Glutamatergic neuron (in vitro differentiated cells): ENCODE measurements around the gene MCU. TPM values are rescaled to one million over a fixed set of nuclear protein-coding genes. Genes with fewer than 3 reads are reported as not detected.

Source experiments
- DNase-seq: peaks from one replicate; pipeline ENCODE4 v3.0.0; 2022
- H3K27ac Mint-ChIP-seq: one replicate; pipeline ENCODE4 v1.8.0; 2020; ENCODE audit warnings: mild to moderate bottlenecking, mixed read lengths, inconsistent platforms; ENCODE audit not compliant: unreplicated experiment
- H3K27me3 Mint-ChIP-seq: one replicate; pipeline ENCODE4 v1.8.0; 2020; ENCODE audit warnings: mild to moderate bottlenecking, moderate library complexity, mixed read lengths, inconsistent platforms; ENCODE audit not compliant: unreplicated experiment
- H3K36me3 Mint-ChIP-seq: one replicate; pipeline ENCODE4 v1.8.0; 2020; ENCODE audit warnings: mild to moderate bottlenecking, mixed read lengths, inconsistent platforms; ENCODE audit not compliant: unreplicated experiment
- H3K4me1 Mint-ChIP-seq: one replicate; pipeline ENCODE4 v1.8.0; 2020; ENCODE audit warnings: mild to moderate bottlenecking, low read depth, mixed read lengths, inconsistent platforms; ENCODE audit not compliant: unreplicated experiment
- H3K4me3 Mint-ChIP-seq: one replicate; pipeline ENCODE4 v1.8.0; 2020; ENCODE audit warnings: mild to moderate bottlenecking, mixed read lengths, inconsistent platforms; ENCODE audit not compliant: unreplicated experiment
- H3K9me3 Mint-ChIP-seq: one replicate; pipeline ENCODE4 v1.8.0; 2020; ENCODE audit warnings: mild to moderate bottlenecking, moderate library complexity, mixed read lengths, inconsistent platforms; ENCODE audit not compliant: unreplicated experiment
- total RNA-seq: library from RNA; stranded (reverse); fragmentation: NEBNext Ultra II Directional; extraction: Animal tissue kit (Norgen Biotek cat#: 25700); gene quantifications from one replicate; pipeline ENCODE4 v1.2.1, GENCODE V29; 2021; ENCODE audit not compliant: unreplicated experiment
- TF ChIP-seq, protein P1 (sequence below): fragments of 200-600 bp; sonication (generic); IDR thresholded peaks from one replicate; pipeline ENCODE4 v1.5.0; 2021; ENCODE audit not compliant: partially characterized antibody, unreplicated experiment

Gene MCU
- total RNA-seq, 1 donor from 2014 or later, result 15.2 TPM

DNA sequence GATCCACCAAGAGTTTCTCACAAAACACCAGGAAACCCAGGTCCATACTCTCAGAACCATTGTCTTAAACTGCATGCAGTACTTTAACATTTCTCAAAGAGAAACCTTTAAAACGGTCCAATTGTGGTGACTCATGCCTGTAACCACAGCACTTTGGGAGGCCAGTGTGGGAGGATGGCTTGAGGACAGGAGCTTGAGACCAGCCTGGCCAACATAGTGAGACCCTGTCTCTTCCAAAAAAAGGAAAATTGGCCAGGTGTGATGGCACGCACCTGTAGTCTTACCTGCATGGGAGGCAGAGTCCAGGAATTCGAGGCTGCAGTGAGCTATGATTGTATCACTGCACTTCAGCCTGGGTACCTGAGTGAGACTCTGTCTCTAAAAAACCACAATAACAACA lies 104.1 kb downstream of the MCU start:
- no peaks in the 10 kb centered on the region for H3K9me3 Mint-ChIP-seq
- TF ChIP-seq, protein P1, sequence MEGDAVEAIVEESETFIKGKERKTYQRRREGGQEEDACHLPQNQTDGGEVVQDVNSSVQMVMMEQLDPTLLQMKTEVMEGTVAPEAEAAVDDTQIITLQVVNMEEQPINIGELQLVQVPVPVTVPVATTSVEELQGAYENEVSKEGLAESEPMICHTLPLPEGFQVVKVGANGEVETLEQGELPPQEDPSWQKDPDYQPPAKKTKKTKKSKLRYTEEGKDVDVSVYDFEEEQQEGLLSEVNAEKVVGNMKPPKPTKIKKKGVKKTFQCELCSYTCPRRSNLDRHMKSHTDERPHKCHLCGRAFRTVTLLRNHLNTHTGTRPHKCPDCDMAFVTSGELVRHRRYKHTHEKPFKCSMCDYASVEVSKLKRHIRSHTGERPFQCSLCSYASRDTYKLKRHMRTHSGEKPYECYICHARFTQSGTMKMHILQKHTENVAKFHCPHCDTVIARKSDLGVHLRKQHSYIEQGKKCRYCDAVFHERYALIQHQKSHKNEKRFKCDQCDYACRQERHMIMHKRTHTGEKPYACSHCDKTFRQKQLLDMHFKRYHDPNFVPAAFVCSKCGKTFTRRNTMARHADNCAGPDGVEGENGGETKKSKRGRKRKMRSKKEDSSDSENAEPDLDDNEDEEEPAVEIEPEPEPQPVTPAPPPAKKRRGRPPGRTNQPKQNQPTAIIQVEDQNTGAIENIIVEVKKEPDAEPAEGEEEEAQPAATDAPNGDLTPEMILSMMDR, result no peak
- H3K36me3 Mint-ChIP-seq, result no peaks in the 10 kb centered on the region
- H3K27ac Mint-ChIP-seq, result no peak overlapping the region
- no peak overlapping the region for H3K4me3 Mint-ChIP-seq
- H3K27me3 Mint-ChIP-seq, result no peaks in the 10 kb centered on the region
- DNase-seq, result no peak
- no peaks in the 10 kb centered on the region for H3K4me1 Mint-ChIP-seq

- TF ChIP-seq, protein P1, result no peak
- no peak for DNase-seq
- H3K27ac Mint-ChIP-seq, result no peak overlapping the region
- no peaks in the 10 kb centered on the region for H3K36me3 Mint-ChIP-seq
- H3K4me1 Mint-ChIP-seq, result no peaks in the 10 kb centered on the region
- H3K4me3 Mint-ChIP-seq, result no peak overlapping the region
- H3K27me3 Mint-ChIP-seq, result no peaks in the 10 kb centered on the region
- H3K9me3 Mint-ChIP-seq, result no peaks in the 10 kb centered on the region
These were observed 104.6 kb downstream of the MCU start for GRCh38 chr10:72796538-72796937.

DNA sequence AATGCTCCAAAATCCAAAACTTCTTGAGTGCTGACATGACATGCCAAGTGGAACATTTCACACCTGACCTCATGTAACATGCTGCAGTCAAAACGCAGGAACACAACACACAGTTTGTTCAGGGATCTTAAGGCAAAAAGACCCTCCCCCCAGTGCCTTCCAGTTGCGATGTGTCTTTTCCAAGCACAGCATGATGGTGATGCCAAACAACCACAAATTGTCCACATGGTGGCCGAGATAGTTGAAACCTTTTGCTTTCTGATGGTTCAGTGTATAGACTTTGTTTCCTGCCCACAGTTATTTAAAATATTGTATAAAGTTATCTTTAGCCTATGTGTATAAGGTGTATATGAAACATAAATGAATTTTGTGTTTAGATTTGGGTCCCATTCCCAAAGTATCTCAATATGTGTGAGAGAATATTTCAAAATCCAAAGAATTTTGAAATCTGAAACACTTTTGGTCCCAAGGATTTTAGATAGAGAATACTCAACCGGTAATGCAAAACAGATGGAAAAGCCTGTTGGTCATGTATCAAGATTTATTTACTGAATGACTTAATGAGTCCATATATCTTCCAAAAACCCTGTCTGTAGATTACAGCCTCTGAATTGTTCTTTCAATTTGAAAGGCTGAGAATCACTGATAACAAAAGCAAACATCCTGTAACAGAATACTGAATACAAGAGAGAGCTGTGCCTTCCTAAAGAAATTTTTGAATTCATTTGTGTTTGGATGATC lies 108.2 kb downstream of the MCU start:
- Mint-ChIP-seq H3K27ac (no peak overlapping the region), H3K4me1 (no peaks in the 10 kb centered on the region), H3K36me3 (no peaks in the 10 kb centered on the region), H3K4me3 (no peak overlapping the region), H3K27me3 (no peaks in the 10 kb centered on the region), H3K9me3 (peaks cover 1% of the 10 kb centered on the region)
- no peak for DNase-seq
- TF ChIP-seq, protein P1, result no peak

- Mint-ChIP-seq H3K9me3 (peaks cover 2% of the 10 kb centered on the region), H3K27me3 (no peaks in the 10 kb centered on the region), H3K4me3 (no peak overlapping the region), H3K36me3 (no peaks in the 10 kb centered on the region), H3K27ac (no peak overlapping the region), H3K4me1 (no peaks in the 10 kb centered on the region)
- no peak for DNase-seq
- TF ChIP-seq, protein P1, result no peak
These were observed 108.8 kb downstream of the MCU start for GRCh38 chr10:72800741-72801092.

DNA sequence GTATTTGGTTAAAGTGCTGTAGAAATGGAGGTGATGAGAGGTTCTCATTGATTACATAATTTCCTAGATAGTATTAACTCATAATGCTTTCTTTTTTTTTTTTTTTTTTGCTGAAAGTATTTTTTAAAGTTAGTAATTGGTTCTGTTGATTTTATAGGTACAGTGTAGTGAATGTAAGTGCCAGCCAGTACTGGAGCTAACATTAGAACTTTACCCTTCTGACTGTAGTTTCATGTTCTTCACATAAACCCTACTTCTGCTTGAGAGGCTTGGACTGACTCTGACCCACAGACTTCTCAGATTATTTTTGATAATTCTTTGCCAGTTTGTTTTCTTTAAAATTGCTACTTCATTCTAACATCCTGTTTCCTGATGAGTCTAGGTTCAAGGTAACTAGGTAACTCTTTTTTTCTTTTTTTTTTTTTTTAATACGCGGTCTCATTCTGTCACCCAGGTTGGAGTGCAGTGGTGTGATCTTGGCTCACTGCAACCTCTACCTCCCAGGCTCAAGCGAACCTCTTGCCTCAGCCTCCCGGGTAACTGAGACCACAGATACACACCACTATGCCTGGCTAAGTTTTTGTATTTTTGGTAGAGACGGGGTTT lies 109.4 kb downstream of the MCU start:
- no peak overlapping the region for H3K27ac Mint-ChIP-seq
- no peaks in the 10 kb centered on the region for H3K4me1 Mint-ChIP-seq
- TF ChIP-seq, protein P1, result no peak
- H3K27me3 Mint-ChIP-seq, result no peaks in the 10 kb centered on the region
- DNase-seq, result no peak
- H3K4me3 Mint-ChIP-seq, result no peak overlapping the region
- H3K36me3 Mint-ChIP-seq, result no peaks in the 10 kb centered on the region
- H3K9me3 Mint-ChIP-seq, result peaks cover 4% of the 10 kb centered on the region
